HCT116 (cell line): Measurements from ENCODE around the gene PLD1.

Source experiments
- CEBPB ChIP-seq: IDR thresholded peaks from 2 replicates; pipeline ENCODE4 v1.6.1; 2012; ENCODE audit warnings: low read depth
- CTCF ChIP-seq, 3 experiments: fragments of 200-600 bp in 1 of 3; sonication (generic) in 1 of 3; IDR thresholded peaks in 2 of 3; conservative IDR thresholded peaks in 1 of 3; 2 replicates each; pipeline ENCODE4 v1.5.1; 2012 to 2017; ENCODE audit warnings: low read depth in 2 of 3, low read length in 2 of 3, antibody characterized with exemption in 1 of 3, borderline replicate concordance in 1 of 3, control low read depth in 1 of 3, mild to moderate bottlenecking in 1 of 3, mixed read lengths in 1 of 3, mixed run types in 1 of 3, moderate library complexity in 1 of 3; ENCODE audit not compliant: insufficient read depth in 1 of 3
- EZH2 ChIP-seq: fragments of 200-600 bp; sonication (generic); IDR thresholded peaks from 2 replicates; pipeline ENCODE4 v1.6.1; 2017; ENCODE audit warnings: antibody characterized with exemption, mixed run types
- EZH2phosphoT487 ChIP-seq: fragments of 200-600 bp; IDR thresholded peaks from 2 replicates; pipeline ENCODE4 v1.6.1; 2018; ENCODE audit warnings: antibody characterized with exemption, borderline replicate concordance
- JUND ChIP-seq: IDR thresholded peaks from 2 replicates; pipeline ENCODE4 v1.6.1; 2012
- POLR2A ChIP-seq: IDR thresholded peaks from 2 replicates; pipeline ENCODE4 v1.7.0; 2011; ENCODE audit warnings: borderline replicate concordance; ENCODE audit not compliant: insufficient read depth, insufficient read length; ENCODE audit errors: extremely low read depth
- RAD21 ChIP-seq: IDR thresholded peaks from 2 replicates; pipeline ENCODE4 v1.6.1; 2012; ENCODE audit warnings: low read depth, mild to moderate bottlenecking
- SIN3A ChIP-seq: IDR thresholded peaks from 2 replicates; pipeline ENCODE4 v1.6.1; 2012; ENCODE audit warnings: low read depth
- SP1 ChIP-seq: IDR thresholded peaks from 2 replicates; pipeline ENCODE4 v1.6.1; 2012; ENCODE audit warnings: low read depth
- SRF ChIP-seq: IDR thresholded peaks from 2 replicates; pipeline ENCODE4 v1.6.1; 2012; ENCODE audit warnings: low read depth
- TCF7L2 ChIP-seq: IDR thresholded peaks from 2 replicates; pipeline ENCODE4 v1.7.0; 2011; ENCODE audit warnings: borderline replicate concordance, inconsistent platforms; ENCODE audit not compliant: insufficient read depth, insufficient read length; ENCODE audit errors: extremely low read depth
- ZFX ChIP-seq: fragments of 450-650 bp; IDR thresholded peaks from 2 replicates; pipeline ENCODE4 v1.6.1; 2017
- TF ChIP-seq, protein P1 (sequence below): IDR thresholded peaks from 2 replicates; pipeline ENCODE4 v1.6.1; 2012; ENCODE audit warnings: low read depth

GRCh38 chr3:171684221-171684620 is 126.1 kb downstream of the PLD1 start:
- no peak for TF ChIP-seq CTCF (IDR thresholded peaks at IDR 0.05 in 2 of 3, conservative IDR thresholded peaks at IDR 0.05 in 1 of 3; ENCODE audit: borderline replicate concordance in 1 of 3, insufficient read depth in 1 of 3, low read depth in 2 of 3, low read length in 2 of 3)
- TF ChIP-seq SRF, result no peak
- TF ChIP-seq SP1, result no peak
- no peak for TF ChIP-seq SIN3A
- no peak for TF ChIP-seq POLR2A
- TF ChIP-seq, protein P1, sequence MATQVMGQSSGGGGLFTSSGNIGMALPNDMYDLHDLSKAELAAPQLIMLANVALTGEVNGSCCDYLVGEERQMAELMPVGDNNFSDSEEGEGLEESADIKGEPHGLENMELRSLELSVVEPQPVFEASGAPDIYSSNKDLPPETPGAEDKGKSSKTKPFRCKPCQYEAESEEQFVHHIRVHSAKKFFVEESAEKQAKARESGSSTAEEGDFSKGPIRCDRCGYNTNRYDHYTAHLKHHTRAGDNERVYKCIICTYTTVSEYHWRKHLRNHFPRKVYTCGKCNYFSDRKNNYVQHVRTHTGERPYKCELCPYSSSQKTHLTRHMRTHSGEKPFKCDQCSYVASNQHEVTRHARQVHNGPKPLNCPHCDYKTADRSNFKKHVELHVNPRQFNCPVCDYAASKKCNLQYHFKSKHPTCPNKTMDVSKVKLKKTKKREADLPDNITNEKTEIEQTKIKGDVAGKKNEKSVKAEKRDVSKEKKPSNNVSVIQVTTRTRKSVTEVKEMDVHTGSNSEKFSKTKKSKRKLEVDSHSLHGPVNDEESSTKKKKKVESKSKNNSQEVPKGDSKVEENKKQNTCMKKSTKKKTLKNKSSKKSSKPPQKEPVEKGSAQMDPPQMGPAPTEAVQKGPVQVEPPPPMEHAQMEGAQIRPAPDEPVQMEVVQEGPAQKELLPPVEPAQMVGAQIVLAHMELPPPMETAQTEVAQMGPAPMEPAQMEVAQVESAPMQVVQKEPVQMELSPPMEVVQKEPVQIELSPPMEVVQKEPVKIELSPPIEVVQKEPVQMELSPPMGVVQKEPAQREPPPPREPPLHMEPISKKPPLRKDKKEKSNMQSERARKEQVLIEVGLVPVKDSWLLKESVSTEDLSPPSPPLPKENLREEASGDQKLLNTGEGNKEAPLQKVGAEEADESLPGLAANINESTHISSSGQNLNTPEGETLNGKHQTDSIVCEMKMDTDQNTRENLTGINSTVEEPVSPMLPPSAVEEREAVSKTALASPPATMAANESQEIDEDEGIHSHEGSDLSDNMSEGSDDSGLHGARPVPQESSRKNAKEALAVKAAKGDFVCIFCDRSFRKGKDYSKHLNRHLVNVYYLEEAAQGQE, result no peak
- no peak for TF ChIP-seq RAD21
- TF ChIP-seq CEBPB, result no peak
- TF ChIP-seq TCF7L2, result no peak
- no peak for TF ChIP-seq EZH2
- TF ChIP-seq EZH2phosphoT487, result no peak
- no peak for TF ChIP-seq ZFX
- no peak for TF ChIP-seq JUND
